OCI-LY7 (cell line): ENCODE results near the gene BEAN1. TPM values are rescaled to one million over a fixed set of nuclear protein-coding genes. Genes with fewer than 3 reads are reported as not detected.

ENCODE experiments used
- BruUV-seq: library from RNA; stranded (reverse); fragments of 400-500 nt; replicated peaks from 2 replicates; lab custom pipeline; 2021; lab: Mats Ljungman, UMichigan
- CTCF ChIA-PET: fragments of 300-600 bp; sonication (Branson Sonifier 250); formaldehyde crosslinking; loops from one replicate; lab custom pipeline; 2022; ENCODE audit warnings: antibody characterized with exemption; ENCODE audit not compliant: unreplicated experiment; lab: Charles Lee
- POLR2A ChIA-PET: fragments of 300-600 bp; sonication (Branson Sonifier 250); formaldehyde crosslinking; loops from one replicate; lab custom pipeline; 2022; ENCODE audit warnings: antibody characterized with exemption; lab: Charles Lee
- DNase-seq: peaks from one replicate; pipeline ENCODE4 v3.0.0-alpha.2; 2015; ENCODE audit warnings: low spot score
- H2AFZ ChIP-seq: fragments of 200-600 bp; sonication (generic), shearing (Covaris generic); 2 replicates; pipeline ENCODE4 v1.6.1; 2014; ENCODE audit warnings: mild to moderate bottlenecking, antibody characterized with exemption, low read length, moderate library complexity
- H3K27ac ChIP-seq: fragments of 200-600 bp; sonication (generic); 2 replicates; pipeline ENCODE4 v1.5.1; 2014; ENCODE audit warnings: mixed run types, low read depth, mild to moderate bottlenecking, moderate library complexity, low read length, inconsistent platforms; ENCODE audit not compliant: poor library complexity, severe bottlenecking
- H3K36me3 ChIP-seq: fragments of 200-600 bp; sonication (generic); 2 replicates; pipeline ENCODE4 v1.6.1; 2014; ENCODE audit warnings: mild to moderate bottlenecking, antibody characterized with exemption, low read length, moderate library complexity, mixed read lengths; ENCODE audit not compliant: insufficient read depth
- H3K4me1 ChIP-seq: fragments of 200-600 bp; sonication (generic); 2 replicates; pipeline ENCODE4 v1.5.1; 2014; ENCODE audit warnings: mild to moderate bottlenecking, low read length; ENCODE audit not compliant: insufficient read depth, poor library complexity, severe bottlenecking
- H3K4me2 ChIP-seq: fragments of 200-600 bp; sonication (generic); 2 replicates; pipeline ENCODE4 v1.6.1; 2014; ENCODE audit warnings: mild to moderate bottlenecking, low read length
- H3K4me3 ChIP-seq: fragments of 200-600 bp; sonication (generic); 2 replicates; pipeline ENCODE4 v1.5.1; 2014; ENCODE audit warnings: mild to moderate bottlenecking, low read depth, low read length; ENCODE audit not compliant: poor library complexity, severe bottlenecking
- H3K79me2 ChIP-seq: fragments of 200-600 bp; sonication (generic); 2 replicates; pipeline ENCODE4 v1.6.1; 2016; ENCODE audit warnings: low read depth, mild to moderate bottlenecking, low read length, moderate library complexity, mixed read lengths; ENCODE audit not compliant: insufficient read depth
- H3K9me2 ChIP-seq: fragments of 200-600 bp; sonication (generic); 2 replicates; pipeline ENCODE4 v1.6.1; 2016; ENCODE audit warnings: mild to moderate bottlenecking, low read length, mixed read lengths; ENCODE audit not compliant: insufficient read depth
- H3K9me3 ChIP-seq: fragments of 200-600 bp; sonication (generic); 2 replicates; pipeline ENCODE4 v1.6.1; 2014; ENCODE audit warnings: mild to moderate bottlenecking, mixed run types, low read length, mixed read lengths
- H4K20me1 ChIP-seq: fragments of 200-600 bp; sonication (generic); 2 replicates; pipeline ENCODE4 v1.6.1; 2014; ENCODE audit warnings: mild to moderate bottlenecking, antibody characterized with exemption, low read length, moderate library complexity, mixed read lengths; ENCODE audit not compliant: insufficient read depth
- CTCF ChIP-seq: fragments of 200-600 bp; sonication (generic); conservative IDR thresholded peaks from 2 replicates; pipeline ENCODE4 v1.5.1; 2014; ENCODE audit warnings: mild to moderate bottlenecking, antibody characterized with exemption, low read length, moderate library complexity, mixed read lengths
- EZH2phosphoT487 ChIP-seq: fragments of 200-600 bp; sonication (generic); IDR thresholded peaks from 2 replicates; pipeline ENCODE4 v1.6.1; 2018; ENCODE audit warnings: low read depth, borderline replicate concordance, mild to moderate bottlenecking, mixed run types, antibody characterized with exemption, low read length, moderate library complexity, mixed read lengths
- intact Hi-C: fragments of 100-400 bp; cut with micrococcal nuclease; formaldehyde crosslinking; loops from one replicate; pipeline ENCODE4 v1.10.0; 2022; ENCODE audit not compliant: unreplicated experiment
- total RNA-seq, 2 experiments: library from RNA; depleted of rRNA in 1 of 2; stranded (reverse); fragments of >200 nt in 1 of 2; shearing (Covaris generic) in 1 of 2; gene quantifications; 2 replicates each; pipeline ENCODE4 v1.2.3, GENCODE V29; 2014 to 2022

The BEAN1 gene
- total RNA-seq, 2 experiments from 2014 or later, result 0.13 TPM; not detected in 1

- POLR2A ChIA-PET, result no interaction called here
- no peak for DNase-seq
- no peaks in the 10 kb centered on the region for H3K36me3 ChIP-seq
- intact Hi-C loops, result no loop called here
- CTCF ChIA-PET, result no interaction called here
- H3K79me2 ChIP-seq, result no peaks in the 10 kb centered on the region
- TF ChIP-seq CTCF (no peak), EZH2phosphoT487 (no peak)
- H4K20me1 ChIP-seq, result no peaks in the 10 kb centered on the region
- BruUV-seq, result no TSS peak
- no peak overlapping the region for H3K4me3 ChIP-seq
- peaks cover 12% of the 10 kb centered on the region for H3K4me1 ChIP-seq
- peaks cover 16% of the 10 kb centered on the region; the same call in 1 of the 2 replicates for H3K9me3 ChIP-seq
- H2AFZ ChIP-seq, result no peak overlapping the region
- no peak overlapping the region for H3K27ac ChIP-seq
- H3K9me2 ChIP-seq, result no peaks in the 10 kb centered on the region
- H3K4me2 ChIP-seq, result no peak overlapping the region
Observed at GRCh38 chr16:66412182-66412581, 14.9 kb upstream of the BEAN1 start.

- H3K9me3 ChIP-seq, result peaks cover 23% of the 10 kb centered on the region; the same call in 1 of the 2 replicates
- TF ChIP-seq CTCF, result no peak
- no peak for TF ChIP-seq EZH2phosphoT487
- H3K27ac ChIP-seq, result no peak overlapping the region
- H3K4me3 ChIP-seq, result no peak overlapping the region
- BruUV-seq, result no TSS peak
- H3K36me3 ChIP-seq, result no peaks in the 10 kb centered on the region
- no peaks in the 10 kb centered on the region for H4K20me1 ChIP-seq
- H3K9me2 ChIP-seq, result no peaks in the 10 kb centered on the region
- ChIA-PET CTCF (no interaction called here), POLR2A (no interaction called here)
- no peak overlapping the region for H3K4me2 ChIP-seq
- H3K4me1 ChIP-seq, result no peaks in the 10 kb centered on the region
- no peak for DNase-seq
- H2AFZ ChIP-seq, result no peak overlapping the region
- intact Hi-C loops, result no loop called here
- no peaks in the 10 kb centered on the region for H3K79me2 ChIP-seq
Observed at GRCh38 chr16:66414891-66415290, 12.2 kb upstream of the BEAN1 start.

- CTCF ChIA-PET, result no interaction called here
- BruUV-seq, result no TSS peak
- Histone ChIP-seq H3K9me2 (no peaks in the 10 kb centered on the region), H3K36me3 (no peaks in the 10 kb centered on the region), H3K4me3 (no peak overlapping the region), H3K4me1 (no peaks in the 10 kb centered on the region), H2AFZ (no peak overlapping the region), H3K79me2 (no peaks in the 10 kb centered on the region), H3K27ac (no peak overlapping the region), H3K9me3 (peaks cover 23% of the 10 kb centered on the region; the same call in 1 of the 2 replicates), H3K4me2 (no peak overlapping the region), H4K20me1 (no peaks in the 10 kb centered on the region)
- POLR2A ChIA-PET, result no interaction called here
- DNase-seq, result no peak
- TF ChIP-seq CTCF (no peak), EZH2phosphoT487 (no peak)
- intact Hi-C loops, result no loop called here
Observed at GRCh38 chr16:66416136-66416535, 11.0 kb upstream of the BEAN1 start.
